ENCODE data around the gene CDKAL1.

- TF ChIP-seq GATA3 (IDR thresholded peaks at IDR 0.05; ENCODE audit: low read depth, low read length), result no peak
- no peak for TF ChIP-seq GATA2 (IDR thresholded peaks at IDR 0.05; ENCODE audit: low read depth, low read length)
These were observed 449.7 kb downstream of the CDKAL1 start for GRCh38 chr6:20983961-20984360.

Measured in SH-SY5Y (cell line).